Psoas muscle (tissue), 8 donors: Measurements from ENCODE around the gene UNC80. TPM values are rescaled to one million over a fixed set of nuclear protein-coding genes. Genes with fewer than 3 reads are reported as not detected.

ENCODE experiments used
- ATAC-seq, 4 donors: fragments of 200-7000 bp; cut with Tn5 transposase; one replicate each; pipeline ENCODE4 v1.9.1; 2020; ENCODE audit warnings: moderate library complexity in 3 of 4, mild to moderate bottlenecking in 2 of 4
- DNase-seq, 2 donors: peaks; one replicate each; pipeline ENCODE4 v3.0.0-alpha.2; 2020
- H3K27ac ChIP-seq: fragments of 200-600 bp; one replicate; pipeline ENCODE4 v1.8.0; 2022
- H3K27me3 ChIP-seq, 3 donors: fragments of 200-600 bp in 1 of 3; one replicate each; pipeline versions ENCODE4 v1.6.1 to v1.8.0; 2013 to 2022; ENCODE audit warnings: low read length in 2 of 3, mild to moderate bottlenecking in 2 of 3, moderate library complexity in 1 of 3; ENCODE audit not compliant: insufficient read depth in 3 of 3
- H3K36me3 ChIP-seq, 2 donors: fragments of 200-600 bp in 1 of 2; one replicate each; pipeline versions ENCODE4 v1.6.1 to v1.8.0; 2013 to 2022; ENCODE audit warnings: low read depth in 1 of 2, mild to moderate bottlenecking in 1 of 2, moderate library complexity in 1 of 2; ENCODE audit not compliant: insufficient read depth in 1 of 2
- H3K4me1 ChIP-seq: fragments of 200-600 bp; one replicate; pipeline ENCODE4 v1.8.0; 2022
- H3K4me3 ChIP-seq: fragments of 200-600 bp; one replicate; pipeline ENCODE4 v1.8.0; 2022; ENCODE audit warnings: mild to moderate bottlenecking
- H3K9me3 ChIP-seq: fragments of 200-600 bp; one replicate; pipeline ENCODE4 v1.8.0; 2022
- WGBS, 3 donors: extraction: QIAGEN DNeasy Blood & Tissue Kit; methylation state at CpG; one replicate each; pipeline versions ENCODE4 v1.1.6 to v1.1.7; 2013; 5-methylcytosine and 5-hydroxymethylcytosine counted together
- intact Hi-C, 2 donors: fragments of 100-400 bp; cut with DNase I; formaldehyde crosslinking; loops; one replicate each; pipeline versions ENCODE4 v1.11.0 to v1.14.2; 2022
- polyA plus RNA-seq, 3 donors: library from polyadenylated mRNA; stranded (reverse); fragments of 200-250 nt; gene quantifications; one replicate each; pipeline ENCODE4 v1.2.3, GENCODE V29; 2013
- total RNA-seq, 4 donors: library from RNA; stranded (reverse); fragmentation: NEBNext Ultra II Directional in 2 of 4; extraction: Animal tissue kit (Norgen Biotek cat#: 25700) in 2 of 4; gene quantifications; one replicate each; pipeline versions ENCODE4 v1.2.1 to v1.2.4, GENCODE V29; 2021 to 2023
- TF ChIP-seq, protein P1 (sequence below): fragments of 200-600 bp; IDR thresholded peaks from one replicate; pipeline ENCODE4 v1.8.0; 2022; ENCODE audit warnings: antibody characterized with exemption
- donor health status: healthy with polysubstance abuse.
- donor health status: DM: no; HTN: no; CAD: no; lungs with moderate emphysema.
- donor health status: Bipolar disorder and iron deficiency.
- donor health status: healthy.
- donor health status: DM: yes; HTN: yes; CAD: no.
- donor health status: DM: no; HTN: no; CAD: no.
- donor health status: DM: no; HTN: no; CAD: no.
- donor health status: DM: yes; HTN: yes; CAD: no.

The UNC80 gene
- total and polyA plus RNA-seq, 7 donors: 0.03 TPM; not detected in 6

- WGBS, 3 donors: 92 to 100% (median 98%) methylated on average over 2 of the region's 2 CpGs
These were observed 275.3 kb downstream of the UNC80 start for GRCh38 chr2:210046851-210047500.

More at GRCh38 chr2:210046851-210047500, 275.3 kb downstream of the UNC80 start:
- Histone ChIP-seq H3K4me3 (no peak overlapping the region), H3K4me1 (peaks cover 6% of the 10 kb centered on the region), H3K27ac (no peak overlapping the region), H3K27me3 (no peaks in the 10 kb centered on the region), H3K36me3 (peaks cover 3 to 36% of the 10 kb centered on the region in 2 donors), H3K9me3 (no peaks in the 10 kb centered on the region)
- ATAC-seq (peak in 1 of 4 donors; percentile 15), DNase-seq (no peak)
- TF ChIP-seq, protein P1, sequence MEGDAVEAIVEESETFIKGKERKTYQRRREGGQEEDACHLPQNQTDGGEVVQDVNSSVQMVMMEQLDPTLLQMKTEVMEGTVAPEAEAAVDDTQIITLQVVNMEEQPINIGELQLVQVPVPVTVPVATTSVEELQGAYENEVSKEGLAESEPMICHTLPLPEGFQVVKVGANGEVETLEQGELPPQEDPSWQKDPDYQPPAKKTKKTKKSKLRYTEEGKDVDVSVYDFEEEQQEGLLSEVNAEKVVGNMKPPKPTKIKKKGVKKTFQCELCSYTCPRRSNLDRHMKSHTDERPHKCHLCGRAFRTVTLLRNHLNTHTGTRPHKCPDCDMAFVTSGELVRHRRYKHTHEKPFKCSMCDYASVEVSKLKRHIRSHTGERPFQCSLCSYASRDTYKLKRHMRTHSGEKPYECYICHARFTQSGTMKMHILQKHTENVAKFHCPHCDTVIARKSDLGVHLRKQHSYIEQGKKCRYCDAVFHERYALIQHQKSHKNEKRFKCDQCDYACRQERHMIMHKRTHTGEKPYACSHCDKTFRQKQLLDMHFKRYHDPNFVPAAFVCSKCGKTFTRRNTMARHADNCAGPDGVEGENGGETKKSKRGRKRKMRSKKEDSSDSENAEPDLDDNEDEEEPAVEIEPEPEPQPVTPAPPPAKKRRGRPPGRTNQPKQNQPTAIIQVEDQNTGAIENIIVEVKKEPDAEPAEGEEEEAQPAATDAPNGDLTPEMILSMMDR: no peak
- intact Hi-C loops: no loop called here

Other genes starting within 250 kb of the UNC80 start
- 10 to 100 TPM; 12.4 to 23.3 (median 16.5) TPM for gene RPE, start 230.8 kb downstream of the UNC80 start, total RNA-seq
- gene RPE, start 230.8 kb downstream of the UNC80 start, polyA plus RNA-seq: 10 to 100 TPM in 2 of 3 donors, 1 to 10 TPM in 1; 6.9 to 16.6 (median 14.2) TPM